GM10248 (cell line): ENCODE measurements around the gene TBC1D25.

ENCODE experiments used
- CTCF ChIA-PET: fragments of 300-600 bp; sonication (Branson Sonifier 250); formaldehyde crosslinking; extraction: SDS; loops from one replicate; lab custom pipeline; 2021; ENCODE audit warnings: antibody characterized with exemption; lab: Yijun Ruan, JAX
- POLR2A ChIA-PET: fragments of 350-650 bp; sonication (Branson Sonifier 250); formaldehyde crosslinking; extraction: SDS; loops from one replicate; lab custom pipeline; 2020; ENCODE audit warnings: antibody characterized with exemption; lab: Yijun Ruan, JAX
- DNase-seq: peaks from one replicate; pipeline ENCODE4 v3.0.0; 2012; ENCODE audit errors: extremely low spot score
- TF ChIP-seq, protein P1 (sequence below): IDR thresholded peaks from 2 replicates; pipeline ENCODE4 v1.5.1; 2012; ENCODE audit warnings: mild to moderate bottlenecking, low read depth; ENCODE audit errors: extremely low read depth, missing control alignments, control extremely low read depth

The TBC1D25 gene

DNA sequence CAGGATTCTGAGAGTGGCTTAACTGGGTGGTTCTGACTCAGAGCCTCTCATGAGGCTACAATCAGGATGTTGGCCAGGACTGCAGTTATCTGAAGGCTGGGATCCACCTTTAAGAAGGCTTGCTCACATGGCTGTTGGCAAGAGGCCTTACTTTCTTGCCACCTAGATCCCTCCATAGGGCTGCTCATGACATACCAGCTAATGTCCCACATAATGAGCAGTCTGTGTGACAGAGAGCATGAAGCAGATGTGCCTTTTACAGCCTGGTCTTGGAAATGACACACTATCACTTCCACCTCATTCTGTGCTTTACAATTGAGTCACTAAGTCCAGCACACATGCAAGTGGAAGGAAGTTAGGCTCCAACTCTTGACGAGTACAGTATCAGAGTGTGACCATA is 30.4 kb downstream of the TBC1D25 start:
- ChIA-PET CTCF (no interaction called here), POLR2A (no interaction called here)
- DNase-seq: no peak
- TF ChIP-seq, protein P1, sequence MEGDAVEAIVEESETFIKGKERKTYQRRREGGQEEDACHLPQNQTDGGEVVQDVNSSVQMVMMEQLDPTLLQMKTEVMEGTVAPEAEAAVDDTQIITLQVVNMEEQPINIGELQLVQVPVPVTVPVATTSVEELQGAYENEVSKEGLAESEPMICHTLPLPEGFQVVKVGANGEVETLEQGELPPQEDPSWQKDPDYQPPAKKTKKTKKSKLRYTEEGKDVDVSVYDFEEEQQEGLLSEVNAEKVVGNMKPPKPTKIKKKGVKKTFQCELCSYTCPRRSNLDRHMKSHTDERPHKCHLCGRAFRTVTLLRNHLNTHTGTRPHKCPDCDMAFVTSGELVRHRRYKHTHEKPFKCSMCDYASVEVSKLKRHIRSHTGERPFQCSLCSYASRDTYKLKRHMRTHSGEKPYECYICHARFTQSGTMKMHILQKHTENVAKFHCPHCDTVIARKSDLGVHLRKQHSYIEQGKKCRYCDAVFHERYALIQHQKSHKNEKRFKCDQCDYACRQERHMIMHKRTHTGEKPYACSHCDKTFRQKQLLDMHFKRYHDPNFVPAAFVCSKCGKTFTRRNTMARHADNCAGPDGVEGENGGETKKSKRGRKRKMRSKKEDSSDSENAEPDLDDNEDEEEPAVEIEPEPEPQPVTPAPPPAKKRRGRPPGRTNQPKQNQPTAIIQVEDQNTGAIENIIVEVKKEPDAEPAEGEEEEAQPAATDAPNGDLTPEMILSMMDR: no peak

DNA sequence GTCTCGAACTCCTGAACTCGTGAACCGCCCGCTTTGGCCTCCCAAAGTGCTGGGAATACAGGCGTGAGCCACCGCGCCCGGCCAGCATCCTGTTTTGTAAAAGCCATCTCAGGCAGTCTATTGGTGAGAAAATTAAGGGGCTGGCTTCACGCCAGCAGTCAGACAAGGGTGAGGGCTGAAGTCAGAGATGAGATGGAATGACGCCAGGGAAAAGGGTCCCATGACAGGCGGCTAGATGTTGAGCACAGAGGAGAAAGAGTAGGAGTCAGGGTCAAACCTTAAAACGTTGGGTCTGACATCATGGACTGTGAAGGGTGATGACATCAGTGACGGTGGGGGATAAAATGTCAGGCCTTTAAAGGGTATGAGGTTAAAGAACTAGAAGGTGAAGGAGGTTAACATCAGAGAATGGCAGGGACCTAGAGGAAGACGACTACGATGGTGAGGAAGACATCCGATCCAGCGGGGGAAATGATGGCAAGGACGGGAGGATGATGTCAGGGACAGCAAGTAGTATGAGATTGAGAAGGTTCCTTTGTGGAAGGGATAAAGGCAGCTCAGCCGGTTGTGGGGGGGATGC is 34.3 kb downstream of the TBC1D25 start:
- CTCF ChIA-PET: interaction anchor here (1.6 to 1.7 kb wide), 2 partner anchors 34 to 105 kb away, joined by 3 to 4 read pairs; no protein-coding TSS in a partner anchor
- DNase-seq: no peak
- TF ChIP-seq, protein P1: no peak
- POLR2A ChIA-PET: interaction anchor here (0.7 to 1.5 kb wide), 4 partner anchors 42 to 163 kb away, joined by 3 to 4 read pairs (median 3); partner anchors contain the start of gene EBP

DNA sequence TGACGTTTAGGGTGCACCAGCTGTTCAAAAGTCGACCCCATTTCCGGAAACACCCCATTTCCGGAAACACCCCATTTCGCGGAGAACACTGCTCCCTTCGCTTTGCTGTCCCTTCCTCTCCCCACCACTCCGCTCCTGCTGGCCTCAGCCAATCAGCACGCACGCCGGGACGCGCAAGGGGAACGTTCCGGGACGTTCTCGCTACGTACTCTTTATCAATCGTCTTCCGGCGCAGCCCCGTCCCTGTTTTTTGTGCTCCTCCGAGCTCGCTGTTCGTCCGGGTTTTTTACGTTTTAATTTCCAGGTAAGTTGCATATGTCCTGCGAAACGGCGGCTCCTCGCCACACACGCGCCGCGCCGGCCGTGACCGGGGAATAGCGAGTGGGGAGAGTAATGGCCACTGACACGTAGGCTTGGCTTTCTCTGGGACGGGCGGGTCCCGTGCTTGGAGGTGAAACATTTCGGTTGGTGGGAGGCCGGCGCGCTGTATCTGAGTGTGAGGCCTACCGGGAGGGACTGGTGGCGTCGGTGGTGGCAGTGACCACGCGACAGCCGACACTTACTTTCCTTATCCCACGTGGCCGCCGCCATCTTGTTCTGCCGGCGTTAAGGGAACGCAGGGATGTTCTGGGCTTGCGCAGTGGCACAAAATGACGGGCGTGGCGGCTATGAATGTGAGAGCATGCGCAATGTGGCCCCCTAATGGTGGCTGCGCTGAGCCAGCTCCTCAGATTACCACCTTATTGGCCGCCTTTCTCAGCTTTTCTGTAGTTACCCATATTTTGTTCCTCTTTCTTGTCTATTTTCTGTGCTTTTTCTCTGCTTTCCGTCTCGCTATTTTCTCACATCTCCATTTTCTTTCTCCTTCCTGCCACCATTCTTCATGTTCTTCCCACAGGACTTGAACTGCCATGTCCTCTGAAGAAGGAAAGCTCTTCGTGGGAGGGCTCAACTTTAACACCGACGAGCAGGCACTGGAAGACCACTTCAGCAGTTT is 35.1 kb downstream of the TBC1D25 start, which contains the start of gene RBM3:
TSS of gene RBM3 (plus strand) at position 215 of the 997 bp plus-strand sequence. CDS start at position 912, 697 bp downstream.
- ChIA-PET POLR2A (interaction anchor here (0.7 to 1.5 kb wide), 4 partner anchors 35 to 163 kb away, joined by 3 to 6 read pairs (median 3); partner anchors contain the start of genes EBP and TBC1D25), CTCF (interaction anchor here (0.8 to 1.7 kb wide), 3 partner anchors 9 to 106 kb away, joined by 3 to 4 read pairs (median 3); no protein-coding TSS in a partner anchor)
- TF ChIP-seq, protein P1: peak; percentile 33
- peak; percentile 85 for DNase-seq

DNA sequence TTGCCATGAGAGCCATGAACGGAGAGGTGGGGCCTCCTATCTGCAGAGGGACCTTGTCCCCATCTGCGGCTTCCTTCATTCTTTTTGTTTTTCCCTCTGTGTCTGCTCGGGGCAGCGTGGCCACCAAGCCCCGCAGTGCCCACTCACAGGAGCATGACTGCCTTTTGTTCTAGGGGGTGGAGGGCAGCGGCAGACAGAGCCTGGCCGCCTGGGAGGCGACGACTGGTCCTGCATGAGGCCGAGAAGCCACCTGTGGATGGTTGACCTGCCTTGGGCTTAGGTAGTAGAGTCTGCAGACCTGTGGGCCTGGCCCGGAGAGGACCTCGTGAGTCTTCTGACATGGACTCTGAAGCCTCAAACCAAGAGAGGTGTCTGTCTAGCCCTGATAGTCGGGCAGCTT is 36.1 kb downstream of the TBC1D25 start:
- DNase-seq: no peak
- TF ChIP-seq, protein P1: no peak
- POLR2A ChIA-PET: interaction anchor here (0.6 to 1.2 kb wide), 2 partner anchors 18 to 36 kb away, joined by 6 to 7 read pairs; partner anchors contain the start of gene TBC1D25
- CTCF ChIA-PET: interaction anchor here (0.8 to 1.6 kb wide), 2 partner anchors 8 to 36 kb away, joined by 3 to 4 read pairs; no protein-coding TSS in a partner anchor

- POLR2A ChIA-PET: interaction anchor here (0.6 kb wide), 1 partner anchor 18 kb away, joined by 7 read pairs; no protein-coding TSS in a partner anchor
- CTCF ChIA-PET: no interaction called here
- TF ChIP-seq, protein P1: no peak
- no peak for DNase-seq
Measured at GRCh38 chrX:48576108-48576507, 36.6 kb downstream of the TBC1D25 start.

DNA sequence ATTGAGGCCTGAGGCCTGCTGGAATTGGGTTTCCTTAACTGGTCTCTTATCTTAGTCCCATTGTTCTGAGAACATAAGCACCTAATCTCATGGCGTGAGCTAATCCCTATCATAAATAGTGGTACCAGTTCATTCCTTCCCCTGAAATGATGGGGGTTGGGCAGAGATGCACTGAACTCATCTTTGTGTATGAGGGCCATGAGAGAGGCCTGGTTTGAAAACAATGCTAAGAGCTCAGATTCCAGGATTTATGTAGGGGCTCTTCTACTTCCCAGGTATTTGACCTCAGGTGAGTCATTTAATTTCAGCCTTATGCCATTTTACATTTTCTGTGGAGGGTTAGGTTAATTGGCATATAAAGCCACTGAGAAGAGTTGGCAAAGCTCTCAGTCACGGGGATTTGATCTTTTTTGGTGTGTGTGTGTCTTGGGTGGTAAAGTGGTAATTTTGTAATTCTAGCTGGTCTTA is 39.2 kb downstream of the TBC1D25 start:
- DNase-seq: no peak
- CTCF ChIA-PET: no interaction called here
- POLR2A ChIA-PET: interaction anchor here (0.9 to 1.4 kb wide), 3 partner anchors 11 to 39 kb away, joined by 3 read pairs; no protein-coding TSS in a partner anchor
- TF ChIP-seq, protein P1: no peak
